WTC11 (cell line): ENCODE data around the gene SPOUT1.

Experiments
- CTCF ChIP-seq: fragments of 200-600 bp; IDR thresholded peaks from 2 replicates; pipeline ENCODE4 v1.8.0; 2022; ENCODE audit warnings: antibody characterized with exemption
- E2F5 ChIP-seq: sonication (generic); formaldehyde crosslinking; IDR thresholded peaks from 2 replicates; pipeline ENCODE4 v1.8.1; 2022; ENCODE audit warnings: mild to moderate bottlenecking, moderate library complexity, missing genetic modification reagents
- FOXP1 ChIP-seq: sonication (generic); formaldehyde crosslinking; IDR thresholded peaks from 2 replicates; pipeline ENCODE4 v1.8.0; 2022; ENCODE audit warnings: missing genetic modification reagents, mild to moderate bottlenecking, moderate library complexity, borderline replicate concordance
- IRF1 ChIP-seq: sonication (generic); formaldehyde crosslinking; IDR thresholded peaks from 2 replicates; pipeline ENCODE4 v1.8.0; 2023; ENCODE audit warnings: missing genetic modification reagents
- NFYB ChIP-seq: sonication (generic); formaldehyde crosslinking; conservative IDR thresholded peaks from 2 replicates; pipeline ENCODE4 v1.8.0; 2022; ENCODE audit warnings: low read depth, missing genetic modification reagents
- SOX15 ChIP-seq: fragments of 250-450 bp; sonication (Bioruptor Pico); IDR thresholded peaks from 2 replicates; pipeline ENCODE4 v1.9.0; 2021; ENCODE audit warnings: mild to moderate bottlenecking
- ZNF512 ChIP-seq: sonication (generic); formaldehyde crosslinking; IDR thresholded peaks from 2 replicates; pipeline ENCODE4 v1.8.1; 2022; ENCODE audit warnings: missing genetic modification reagents, borderline replicate concordance

GRCh38 chr9:128846680-128847030 lies 17.1 kb upstream of the SPOUT1 start:
- no peak for TF ChIP-seq E2F5 (CRISPR knock-in tag)
- TF ChIP-seq ZNF512 (CRISPR knock-in tag): no peak
- TF ChIP-seq NFYB (CRISPR knock-in tag): no peak
- TF ChIP-seq CTCF: no peak
- no peak for TF ChIP-seq SOX15
- TF ChIP-seq FOXP1 (CRISPR knock-in tag): no peak
- TF ChIP-seq IRF1 (CRISPR knock-in tag): no peak
